Right lobe of liver (tissue), 4 donors: ENCODE results near the gene CPM.

Experiments
- CTCF ChIP-seq, 4 donors: fragments of 200-600 bp in 3 of 4; fragments of 450-650 bp in 1 of 4; IDR thresholded peaks; one replicate each; pipeline versions ENCODE4 v1.5.1 to v1.8.0; 2016 to 2022; ENCODE audit warnings: antibody characterized with exemption in 4 of 4, mild to moderate bottlenecking in 2 of 4
- POLR2A ChIP-seq: fragments of 450-650 bp; IDR thresholded peaks from one replicate; pipeline ENCODE4 v1.6.1; 2017; ENCODE audit warnings: antibody characterized with exemption, mild to moderate bottlenecking
- donor health status: DM: no; HTN: no; CAD: no.
- donor health status: DM: no; HTN: no; CAD: no.
- donor health status: DM: no; HTN: yes; CAD: no.

- no peak for TF ChIP-seq CTCF (IDR thresholded peaks at IDR 0.05)
- TF ChIP-seq POLR2A: no peak
These were observed 13.3 kb downstream of the CPM start for GRCh38 chr12:68919581-68920239.
